ENCODE data around the gene ZNF18.

Gene ZNF18, protein sequence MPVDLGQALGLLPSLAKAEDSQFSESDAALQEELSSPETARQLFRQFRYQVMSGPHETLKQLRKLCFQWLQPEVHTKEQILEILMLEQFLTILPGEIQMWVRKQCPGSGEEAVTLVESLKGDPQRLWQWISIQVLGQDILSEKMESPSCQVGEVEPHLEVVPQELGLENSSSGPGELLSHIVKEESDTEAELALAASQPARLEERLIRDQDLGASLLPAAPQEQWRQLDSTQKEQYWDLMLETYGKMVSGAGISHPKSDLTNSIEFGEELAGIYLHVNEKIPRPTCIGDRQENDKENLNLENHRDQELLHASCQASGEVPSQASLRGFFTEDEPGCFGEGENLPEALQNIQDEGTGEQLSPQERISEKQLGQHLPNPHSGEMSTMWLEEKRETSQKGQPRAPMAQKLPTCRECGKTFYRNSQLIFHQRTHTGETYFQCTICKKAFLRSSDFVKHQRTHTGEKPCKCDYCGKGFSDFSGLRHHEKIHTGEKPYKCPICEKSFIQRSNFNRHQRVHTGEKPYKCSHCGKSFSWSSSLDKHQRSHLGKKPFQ

DNA sequence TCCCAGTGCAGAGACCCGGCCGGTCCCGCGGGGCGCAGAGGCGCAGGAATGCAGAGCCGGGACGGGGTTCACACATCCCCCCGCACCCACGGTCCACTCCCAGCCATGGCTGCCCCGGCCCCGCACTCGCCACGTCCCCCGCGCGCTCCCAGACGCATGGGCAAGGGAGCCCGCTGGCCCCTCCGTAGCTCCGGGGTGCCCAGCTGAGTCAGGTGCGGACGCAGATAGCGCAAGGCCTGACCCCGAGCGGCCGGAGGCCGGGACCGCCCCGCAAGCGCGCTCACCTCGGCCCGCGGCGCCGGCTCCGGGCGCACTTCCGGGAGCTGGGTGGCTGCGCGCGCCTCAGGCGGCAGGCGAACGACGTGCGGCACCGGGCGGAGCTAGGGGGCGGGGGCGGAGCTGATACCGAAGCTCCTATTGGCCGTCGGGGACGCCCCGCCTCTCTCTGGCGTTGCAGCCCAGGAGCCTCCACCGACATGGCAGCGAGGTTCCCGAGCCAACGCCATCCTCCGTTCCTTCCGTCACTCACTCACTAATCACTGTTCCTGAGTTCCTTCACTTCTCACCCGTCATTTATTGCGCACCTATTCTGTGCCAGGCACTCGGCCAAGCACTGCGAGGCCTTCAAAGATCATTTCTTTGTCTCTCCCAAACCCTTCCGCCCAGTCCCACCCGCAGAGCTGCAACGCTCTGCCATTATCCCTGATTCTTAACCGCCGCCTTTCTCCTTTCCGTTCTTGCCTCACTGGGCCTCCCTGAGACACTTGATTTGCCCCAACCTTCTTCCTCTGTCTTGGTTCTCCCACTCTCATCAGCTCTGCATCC lies at the start of gene ZNF18:
TSS of gene ZNF18 (minus strand) at position 329 of the 825 bp plus-strand sequence. CDS start 4,646 bp downstream, outside the sequence.
- DNase-seq, result peak; percentile 89

DNA sequence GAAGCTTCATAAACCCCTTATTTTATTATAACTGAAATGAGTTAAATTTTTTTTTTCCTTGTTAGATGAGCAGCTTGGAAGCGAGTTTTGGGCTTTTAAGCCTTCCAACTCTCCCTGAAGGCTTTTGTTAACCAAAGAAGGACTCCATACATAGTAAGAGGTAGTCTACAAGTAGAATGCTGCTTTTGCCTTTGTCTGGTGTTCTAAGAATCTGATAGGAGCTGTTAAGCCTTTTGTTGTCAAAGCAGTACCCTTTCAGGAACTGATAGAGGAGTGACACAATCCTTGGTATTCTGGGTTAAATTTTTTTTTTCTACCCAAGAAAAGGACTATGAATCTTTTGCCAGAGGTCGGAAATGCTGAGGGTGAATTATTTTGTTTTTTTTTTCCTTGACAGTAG lies 49.5 kb upstream of the ZNF18 start:
- no peak for DNase-seq

DNA sequence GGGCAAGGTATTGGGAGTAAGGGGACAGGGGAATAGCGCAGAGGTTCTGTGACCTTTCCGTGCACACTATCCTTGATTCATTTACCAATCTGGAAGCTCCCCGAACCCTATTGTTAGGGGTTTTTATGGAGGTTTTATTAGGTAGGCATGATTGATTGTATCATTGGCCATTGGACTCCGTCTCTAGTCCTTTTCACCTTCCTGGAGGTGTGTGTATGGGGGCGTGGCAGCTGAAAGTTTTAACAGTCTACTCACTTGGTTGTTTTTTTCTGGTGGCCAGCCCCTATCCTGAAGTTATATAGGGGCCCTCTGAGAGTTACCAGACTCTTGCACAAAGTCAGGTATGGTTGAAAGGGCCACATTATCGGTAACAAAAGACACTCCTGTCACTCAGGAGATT lies 46.4 kb upstream of the ZNF18 start:
- DNase-seq, result no peak

DNA sequence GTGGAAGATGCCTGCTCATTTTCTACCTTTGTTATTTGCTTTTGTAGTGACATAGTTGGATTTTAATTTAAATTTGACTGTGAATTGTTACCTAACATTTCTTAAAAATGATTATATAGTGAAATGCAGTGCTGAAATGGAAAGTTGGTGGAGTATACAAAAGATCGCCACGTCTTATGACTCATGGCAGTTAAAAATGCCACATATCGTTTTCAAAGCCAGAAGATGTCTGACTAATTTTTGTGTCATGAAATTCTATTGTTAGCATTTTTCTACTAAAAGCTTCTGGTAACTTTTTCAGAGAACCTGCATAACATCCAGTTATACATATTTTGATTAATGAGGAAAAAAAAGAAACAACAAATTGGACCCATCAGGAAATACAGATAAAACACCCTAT lies 44.0 kb upstream of the ZNF18 start:
- no peak for DNase-seq

DNA sequence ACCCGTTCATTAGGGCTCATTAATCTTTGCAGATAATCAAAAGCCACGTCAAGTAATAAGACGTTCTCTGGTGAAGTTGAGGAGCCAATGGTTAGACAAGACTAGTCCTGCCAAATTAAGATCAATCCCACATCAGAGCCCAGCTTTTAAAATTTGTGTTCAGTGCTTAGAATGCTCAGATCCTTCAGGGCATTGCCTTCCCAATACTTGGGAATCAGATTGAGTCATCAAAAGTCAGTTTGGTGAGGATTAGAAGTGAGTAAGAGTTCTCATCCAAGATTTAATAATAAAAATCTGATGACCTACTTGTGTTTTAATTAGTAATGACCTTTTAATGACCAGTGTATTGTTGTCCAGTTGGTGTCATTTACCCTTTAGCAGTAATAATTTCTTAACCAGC lies 43.2 kb upstream of the ZNF18 start:
- DNase-seq, result no peak

DNA sequence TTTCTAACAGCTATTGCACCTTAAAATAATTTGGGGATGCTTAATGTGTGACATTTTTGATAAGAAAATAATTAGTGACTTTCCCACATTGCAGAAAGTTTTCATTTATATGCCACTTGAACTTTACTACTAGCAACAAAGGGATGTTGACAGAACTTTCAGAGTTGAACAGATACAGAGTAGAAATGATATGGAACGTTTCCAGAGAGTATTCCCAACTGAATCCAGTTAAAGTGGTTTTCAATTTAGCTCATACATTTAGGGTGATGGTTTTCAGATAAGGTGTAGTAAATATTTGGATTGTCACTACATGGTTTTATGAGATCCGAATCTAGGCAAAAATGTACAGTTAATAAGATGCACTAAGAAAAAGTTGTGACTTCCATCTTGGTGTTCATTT lies 40.7 kb upstream of the ZNF18 start:
- DNase-seq, result no peak

DNA sequence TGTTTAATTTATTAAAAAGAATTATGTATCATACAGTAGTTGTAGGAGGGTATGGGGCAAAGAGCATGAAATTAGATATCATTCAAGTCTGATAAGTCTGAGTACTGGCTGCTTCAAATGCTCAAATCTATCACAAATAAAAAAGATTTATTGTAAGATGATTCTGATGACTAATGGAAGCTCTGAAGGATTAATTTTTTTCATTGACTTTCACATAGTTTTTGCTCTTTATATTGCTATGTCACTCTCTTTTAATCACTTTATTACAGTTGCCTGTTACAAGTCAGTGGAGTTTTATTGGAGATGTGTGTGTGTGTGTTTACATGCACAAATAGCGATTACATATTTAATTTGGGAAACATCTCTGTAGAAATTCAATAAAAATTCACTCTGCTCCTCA lies 38.4 kb upstream of the ZNF18 start:
- no peak for DNase-seq

DNA sequence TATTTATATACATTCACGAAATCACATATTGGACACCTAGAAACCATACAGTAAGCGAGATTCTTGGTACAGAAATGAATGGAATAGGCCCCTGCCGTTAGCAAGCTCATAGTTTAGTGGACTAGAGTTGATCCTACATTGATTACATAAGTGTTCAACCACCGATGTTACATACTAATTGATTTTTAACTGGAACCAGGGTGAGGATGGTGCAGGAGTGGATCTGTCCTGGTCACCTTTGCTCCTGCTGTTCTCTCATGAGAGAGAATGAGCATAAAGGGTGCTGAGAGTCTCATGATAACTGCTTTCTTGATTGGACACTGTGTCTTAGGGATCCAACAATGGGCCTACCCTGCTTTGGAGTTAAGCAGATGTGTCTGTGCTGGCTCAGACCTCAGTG lies 37.3 kb upstream of the ZNF18 start:
- DNase-seq, result no peak

DNA sequence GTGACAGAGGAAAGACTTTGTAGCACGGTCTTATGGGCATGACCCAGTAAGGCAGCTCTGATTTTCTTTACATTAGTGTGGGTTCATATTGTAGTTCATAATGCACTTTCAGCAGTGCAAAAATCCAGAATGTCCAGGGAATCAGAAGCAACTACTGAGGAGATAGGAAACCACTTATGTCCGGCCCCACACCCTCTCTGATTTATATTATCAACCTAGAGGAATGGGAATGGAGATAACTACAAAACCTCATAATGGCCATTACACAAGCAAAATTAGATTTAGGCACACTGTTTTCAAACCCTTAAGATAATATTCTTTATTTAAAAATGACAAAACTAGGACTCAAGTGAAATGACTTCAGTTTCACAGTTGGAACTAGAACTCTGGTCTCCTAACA lies 31.3 kb upstream of the ZNF18 start:
- no peak for DNase-seq

DNA sequence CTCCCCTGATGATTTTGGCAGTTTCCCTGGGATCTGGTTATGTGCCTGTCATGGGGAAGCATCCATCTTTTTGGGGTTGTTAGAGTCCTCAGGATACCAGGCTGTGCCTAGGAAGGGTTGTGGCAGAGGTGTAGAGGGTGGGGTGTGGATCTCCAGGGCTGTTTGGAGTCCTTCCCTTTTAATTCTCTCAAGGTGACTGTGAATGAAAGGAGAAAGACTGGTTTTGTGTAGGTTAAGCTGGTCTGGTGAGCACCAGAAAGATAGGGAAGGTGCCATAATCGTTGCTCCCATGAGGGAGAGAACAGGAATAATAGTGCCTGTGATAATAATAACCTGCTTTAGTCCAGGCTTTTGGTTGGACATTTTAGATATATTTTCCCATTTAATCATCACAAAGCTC lies 30.4 kb upstream of the ZNF18 start:
- no peak for DNase-seq

DNA sequence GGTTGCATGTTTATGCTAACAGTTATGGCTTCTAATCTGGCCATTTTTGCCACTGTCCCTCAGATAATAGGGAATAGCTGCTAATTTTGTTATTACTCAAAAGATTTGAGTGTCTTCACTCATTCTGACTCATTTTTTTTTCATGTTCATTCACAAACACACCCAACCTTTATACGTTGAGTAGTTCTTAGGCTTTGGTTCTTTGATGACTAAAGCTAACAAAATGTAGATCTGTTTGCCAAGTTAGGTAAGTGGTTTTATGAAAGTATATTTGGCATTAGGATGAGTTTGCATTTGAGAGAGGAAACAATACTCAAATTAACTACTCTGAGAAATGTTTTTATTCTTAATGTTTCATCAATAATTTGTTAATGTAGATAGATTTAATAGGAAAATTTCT lies 27.1 kb upstream of the ZNF18 start:
- DNase-seq, result no peak

DNA sequence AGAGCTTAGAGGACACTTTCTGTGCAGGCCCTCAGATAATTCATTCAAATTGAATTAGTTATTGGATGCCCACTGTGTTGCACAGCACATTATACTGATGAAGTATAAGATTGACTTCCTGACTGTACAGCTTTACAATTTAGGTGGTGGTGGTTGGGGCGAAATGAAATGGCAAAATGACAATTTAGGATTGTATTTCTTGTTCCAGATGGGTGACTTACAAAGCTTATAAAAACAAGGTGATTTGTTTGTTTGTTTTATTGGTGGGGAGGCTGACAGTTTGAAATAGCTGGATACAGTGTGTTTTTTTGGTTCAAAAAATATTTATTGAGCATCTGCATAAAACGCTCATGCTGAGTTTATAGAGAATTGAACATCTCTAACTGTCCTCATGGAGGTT lies 25.0 kb upstream of the ZNF18 start:
- DNase-seq, result no peak

DNA sequence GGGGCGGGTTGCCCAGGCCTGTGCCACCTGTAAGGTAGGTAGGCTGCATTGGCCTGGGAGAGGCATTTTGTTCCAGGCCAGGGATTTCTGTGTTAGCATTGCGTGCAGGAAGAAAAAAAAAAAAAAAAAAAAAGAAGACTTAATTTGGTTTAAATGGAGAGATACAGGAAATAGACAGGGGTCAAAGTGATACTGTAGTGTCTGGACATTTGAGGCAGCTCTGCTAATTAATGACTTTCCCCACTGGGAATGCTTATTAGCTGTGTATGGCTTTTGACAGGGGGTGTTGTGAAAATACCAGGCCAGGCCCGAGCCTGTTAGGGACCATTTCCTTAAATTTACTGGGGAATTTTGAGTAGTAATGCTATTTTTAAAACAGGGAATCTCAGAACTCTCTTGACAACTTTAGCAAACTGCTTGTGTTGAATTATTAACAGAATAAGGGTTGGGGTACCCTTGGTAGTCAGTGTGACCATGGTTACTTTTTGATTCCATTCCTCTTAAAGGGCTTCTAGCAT lies 24.4 kb upstream of the ZNF18 start:
- DNase-seq, result no peak

DNA sequence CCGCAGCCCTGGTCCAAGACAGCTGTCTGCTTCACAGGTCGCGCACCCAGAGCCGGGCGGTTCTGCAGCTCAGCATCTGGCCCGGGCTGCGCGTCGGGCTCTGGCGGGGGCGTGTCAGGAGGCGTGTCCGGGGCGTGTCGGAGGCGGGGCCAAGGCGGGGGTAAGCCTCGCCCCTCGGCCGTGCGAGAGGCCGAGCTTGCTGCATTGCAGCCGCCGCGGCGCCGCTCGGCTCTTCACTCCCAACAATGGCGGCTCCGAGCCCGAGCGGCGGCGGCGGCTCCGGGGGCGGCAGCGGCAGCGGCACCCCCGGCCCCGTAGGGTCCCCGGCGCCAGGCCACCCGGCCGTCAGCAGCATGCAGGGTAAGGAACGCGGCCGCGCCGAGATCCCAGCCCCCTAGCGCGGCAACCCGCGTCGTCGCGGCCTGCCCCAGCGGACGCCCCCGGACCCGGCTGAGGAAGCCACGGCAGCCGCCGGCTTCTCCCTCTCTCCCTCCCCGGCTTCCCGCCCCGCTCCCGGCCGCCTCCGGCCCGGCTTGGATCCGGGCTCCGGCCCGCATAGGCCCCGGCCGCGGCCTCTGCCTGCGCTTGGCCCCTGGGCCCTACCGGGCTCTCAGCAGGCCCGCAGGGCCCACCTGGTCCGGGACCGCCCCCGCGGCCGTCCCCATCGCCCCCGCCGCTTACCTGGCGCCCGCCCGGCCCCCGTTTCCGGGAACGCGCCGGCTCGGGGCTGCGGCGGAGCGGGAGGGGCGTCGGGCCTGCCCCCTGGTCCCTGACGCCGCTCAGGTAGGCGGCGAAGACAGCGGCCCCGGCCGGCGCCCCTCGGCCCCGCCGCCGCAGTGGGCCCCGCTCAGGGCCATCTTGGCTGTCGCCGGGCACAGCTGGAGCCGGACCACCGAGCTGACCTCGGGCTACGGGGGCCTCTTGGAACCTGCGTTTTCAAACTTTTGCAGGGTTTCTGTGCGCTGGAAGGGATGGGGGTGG lies 23.7 kb upstream of the ZNF18 start, which contains the start of gene MAP2K4:
TSS of gene MAP2K4 (plus strand) at position 236 of the 981 bp plus-strand sequence. CDS start at position 246, 10 bp downstream.
- DNase-seq, result peak; percentile 76

DNA sequence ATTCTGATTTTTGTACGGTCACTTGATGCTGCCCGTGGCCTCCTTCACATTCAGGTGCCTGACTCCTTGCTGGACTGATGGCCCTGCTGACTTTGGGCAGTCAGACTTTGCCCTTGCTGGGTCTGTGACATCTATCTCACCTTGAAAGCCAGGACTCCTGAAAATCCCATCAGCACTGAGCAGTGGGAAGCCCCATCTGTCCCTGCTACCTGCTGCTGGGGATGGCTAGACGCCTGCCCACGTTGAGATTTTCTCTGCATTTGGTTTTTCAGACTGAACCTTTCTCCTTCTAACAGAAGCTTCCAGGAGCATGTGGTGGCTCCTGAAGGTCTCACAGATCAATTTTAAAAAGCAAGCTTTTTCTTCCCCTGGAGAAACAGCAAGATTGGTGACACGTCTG lies 10.2 kb upstream of the ZNF18 start:
- DNase-seq, result no peak

DNA sequence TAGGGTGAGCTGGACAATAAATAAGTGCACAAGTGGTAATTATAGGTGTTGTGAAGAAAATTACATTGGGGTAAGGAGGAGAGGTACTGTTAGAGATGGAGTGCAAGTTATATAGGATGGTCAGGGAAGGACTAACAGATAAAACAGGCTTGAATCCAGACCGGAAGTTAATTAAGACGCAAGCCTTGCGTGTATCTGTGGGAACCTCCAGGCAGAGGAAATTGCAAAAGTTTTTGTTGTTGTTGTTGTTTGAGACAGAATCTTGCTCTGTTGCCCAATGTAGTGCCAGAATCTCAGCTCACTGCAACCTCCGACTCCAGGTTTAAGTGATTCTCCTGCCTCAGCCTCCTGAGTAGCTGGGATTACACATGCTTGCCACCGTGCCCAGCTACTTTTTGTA lies 2.4 kb upstream of the ZNF18 start:
- DNase-seq, result no peak

DNA sequence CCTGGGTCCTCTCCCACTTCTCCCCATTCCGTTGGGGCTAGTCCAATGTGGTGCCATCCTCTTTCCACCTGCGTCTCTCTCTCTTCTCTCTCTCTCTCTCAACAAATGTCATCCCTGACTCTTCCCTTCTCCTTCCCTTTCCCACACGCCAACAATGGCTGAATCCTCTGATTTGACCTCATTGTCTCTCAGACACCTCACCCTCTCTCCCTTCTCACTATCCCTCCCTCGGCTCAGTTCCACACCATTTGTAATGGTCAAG lies 628 bp upstream of the ZNF18 start:
- DNase-seq, result no peak

DNA sequence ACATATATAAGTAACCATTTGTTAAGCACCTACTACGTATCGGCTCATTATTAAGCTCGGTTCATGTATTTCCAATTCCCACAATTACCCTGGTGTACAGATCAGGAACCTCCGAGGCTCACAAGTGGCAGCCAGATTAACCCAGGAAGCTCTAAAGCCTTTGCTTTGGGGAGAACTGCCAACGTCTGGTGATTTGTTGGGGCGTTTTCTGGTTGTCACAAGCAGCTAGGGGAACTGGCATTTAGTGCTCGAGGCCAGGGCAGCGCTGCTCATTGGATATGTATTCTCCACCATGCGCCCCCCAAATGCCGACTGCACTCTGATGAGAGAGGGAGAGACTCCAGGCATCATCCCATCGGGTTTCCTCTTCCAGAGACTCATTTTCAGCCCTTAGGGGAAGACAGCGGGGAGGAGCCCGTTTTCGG lies 541 bp downstream of the ZNF18 start:
- no peak for DNase-seq

DNA sequence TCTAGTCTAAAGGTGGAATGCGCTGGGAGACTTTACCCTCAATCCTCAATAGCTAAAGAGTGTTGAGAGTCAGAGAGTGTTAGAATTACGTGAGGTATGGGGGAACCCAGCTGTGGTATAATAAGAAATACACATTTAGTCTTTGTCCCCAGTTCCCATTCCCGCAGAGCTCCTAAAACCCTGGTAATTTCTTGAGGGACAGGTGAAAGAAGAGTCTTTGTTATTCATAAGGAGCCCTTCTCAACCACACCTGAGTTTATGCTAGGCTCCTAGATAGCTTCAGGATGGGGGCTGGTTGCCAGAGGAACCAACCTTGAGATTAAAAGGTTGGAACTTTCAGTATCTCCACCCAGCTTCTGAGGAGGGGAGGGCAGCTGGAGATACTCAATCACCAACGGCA lies 5.8 kb downstream of the ZNF18 start:
- no peak for DNase-seq

DNA sequence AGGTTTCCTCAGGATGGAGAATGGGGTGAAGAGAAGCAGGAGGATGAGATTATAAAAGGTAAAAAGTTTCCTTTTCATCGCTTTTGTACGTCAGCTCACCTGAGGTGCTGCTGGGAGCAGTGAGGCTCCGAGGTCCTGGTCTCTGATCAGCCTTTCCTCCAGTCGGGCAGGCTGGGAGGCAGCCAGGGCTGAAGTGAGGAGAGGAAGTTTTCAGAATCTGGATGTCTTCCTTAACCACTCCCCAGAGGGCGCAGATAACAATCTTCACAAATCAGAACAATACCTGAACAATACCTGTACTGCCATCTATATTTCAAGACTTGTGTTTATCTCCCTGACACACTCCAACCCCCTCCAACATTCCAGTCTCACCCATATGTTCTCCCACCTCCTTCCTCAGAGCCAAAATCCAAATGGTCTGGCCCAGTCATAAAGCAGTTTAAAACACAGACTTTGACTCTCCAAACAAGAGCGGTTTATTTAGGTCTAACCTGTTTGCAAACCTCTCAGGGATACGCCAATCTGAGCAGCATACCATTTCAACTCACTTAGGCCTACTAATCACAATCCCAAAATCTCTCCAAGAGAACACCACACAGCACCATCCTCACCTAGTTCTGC lies 6.8 kb downstream of the ZNF18 start:
- DNase-seq, result no peak

DNA sequence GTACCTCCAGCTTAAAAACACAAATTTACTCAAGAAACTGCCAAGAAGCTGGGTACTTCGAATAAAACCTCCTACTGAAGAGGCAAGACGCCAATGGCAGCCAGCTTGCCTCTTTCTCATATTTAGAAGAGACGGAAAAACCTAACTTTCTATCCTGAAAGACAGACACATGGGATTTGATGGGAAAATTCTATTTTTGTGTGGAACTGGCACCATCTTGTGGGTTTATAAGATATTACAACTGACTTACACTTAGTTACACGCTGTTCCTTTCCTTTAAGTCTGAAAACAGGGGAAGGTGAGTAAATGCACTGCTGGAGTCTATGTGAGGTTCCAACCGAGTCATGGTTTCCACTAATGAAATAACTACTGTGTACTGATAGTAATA lies 10.3 kb downstream of the ZNF18 start:
- peak; percentile 0 for DNase-seq
